Transverse colon (tissue), 4 donors: ENCODE data around the gene COG5. TPM values are rescaled to one million over a fixed set of nuclear protein-coding genes. Genes with fewer than 3 reads are reported as not detected.

ENCODE experiments used
- DNase-seq: peaks from one replicate; pipeline ENCODE4 v3.0.0-alpha.2; 2019
- H3K27ac ChIP-seq, 4 donors: fragments of 200-600 bp; sonication (generic); 2 replicates each; pipeline ENCODE4 v1.5.1; 2016 to 2018; ENCODE audit warnings: inconsistent platforms in 4 of 4
- H3K27me3 ChIP-seq: fragments of 200-600 bp; sonication (generic); 2 replicates; pipeline ENCODE4 v1.5.1; 2017; ENCODE audit warnings: inconsistent platforms
- H3K36me3 ChIP-seq, 4 donors: fragments of 200-600 bp; sonication (generic); 2 replicates each; pipeline ENCODE4 v1.5.1; 2017 to 2019; ENCODE audit warnings: inconsistent platforms in 4 of 4
- H3K4me1 ChIP-seq, 4 donors: fragments of 200-600 bp; sonication (generic); 2 replicates each; pipeline ENCODE4 v1.5.1; 2017 to 2020; ENCODE audit warnings: inconsistent platforms in 4 of 4
- H3K4me3 ChIP-seq, 4 donors: fragments of 200-600 bp; sonication (generic); 1 replicate in 1 of 4; 2 replicates in 3 of 4; pipeline versions ENCODE4 v1.5.1 to v1.6.1; 2017 to 2019; ENCODE audit warnings: inconsistent platforms in 4 of 4
- H3K9me3 ChIP-seq, 2 donors: fragments of 200-600 bp; sonication (generic); 2 replicates each; pipeline ENCODE4 v1.5.1; 2017 to 2019; ENCODE audit warnings: inconsistent platforms in 2 of 2
- CTCF ChIP-seq, 5 experiments: fragments of 200-600 bp in 3 of 5; fragments of 450-650 bp in 2 of 5; sonication (generic) in 3 of 5; IDR thresholded peaks; 1 replicate in 2 of 5; 2 replicates in 3 of 5; pipeline ENCODE4 v1.5.1; 2016 to 2017; ENCODE audit warnings: antibody characterized with exemption in 5 of 5, inconsistent platforms in 3 of 5, mild to moderate bottlenecking in 2 of 5, moderate library complexity in 1 of 5
- EP300 ChIP-seq: sonication (generic); formaldehyde crosslinking; IDR thresholded peaks from one replicate; pipeline ENCODE4 v1.6.1; 2017; ENCODE audit warnings: antibody characterized with exemption, low read depth
- POLR2A ChIP-seq: fragments of 450-650 bp; IDR thresholded peaks from one replicate; pipeline ENCODE4 v1.6.1; 2016; ENCODE audit warnings: antibody characterized with exemption, mild to moderate bottlenecking, moderate library complexity
- POLR2AphosphoS5 ChIP-seq, 3 donors: sonication (generic); formaldehyde crosslinking; IDR thresholded peaks; one replicate each; pipeline ENCODE4 v1.6.1; 2016; ENCODE audit warnings: antibody characterized with exemption in 3 of 3
- WGBS, 2 donors: methylation state at CpG; one replicate each; pipeline ENCODE4 v1.1.5; 2018; ENCODE audit warnings: low coverage in 1 of 2; 5-methylcytosine and 5-hydroxymethylcytosine counted together
- in situ Hi-C, 4 donors: fragments of 200-750 bp; cut with MboI; loops; one replicate each; pipeline versions ENCODE4 v1.15.0 to v1.15.1; 2017; ENCODE audit warnings: low sequenced_read_pairs in 3 of 4, low pct_ligation_motif_present in 1 of 4, low pct_unique_long_range_greater_than_20kb in 1 of 4
- intact Hi-C: fragments of 100-400 bp; cut with DNase I; formaldehyde crosslinking; loops from one replicate; pipeline ENCODE4 v1.15.1; 2023; ENCODE audit warnings: low total_unique reads
- total RNA-seq, 4 donors: library from RNA; depleted of rRNA; stranded (reverse); fragments of >200 nt; gene quantifications; one replicate each; pipeline ENCODE4 v1.1.0, GENCODE V29; 2016

COG5 gene
- total RNA-seq, 4 donors from 2014 or later: 15.7 to 48.2 (median 35.7) TPM

GRCh38 chr7:107597953-107598352 is 34.2 kb upstream of the COG5 start:
- no peak overlapping the region for H3K4me3 ChIP-seq
- in situ Hi-C loops (loop anchor here in 1 of 4 donors (25.0 kb wide), 2 partner anchors 264 to 411 kb away; no protein-coding TSS in a partner anchor), intact Hi-C loops (no loop called here)
- TF ChIP-seq EP300 (no peak), POLR2AphosphoS5 (IDR thresholded peaks at IDR 0.05) (no peak), POLR2A (no peak), CTCF (IDR thresholded peaks at IDR 0.05) (no peak)
- H3K36me3 ChIP-seq: peaks cover 0 to 36% (median 10%) of the 10 kb centered on the region in 4 donors
- no peaks in the 10 kb centered on the region for H3K9me3 ChIP-seq
- H3K4me1 ChIP-seq: peaks cover 0 to 13% (median 5%) of the 10 kb centered on the region in 4 donors
- no peaks in the 10 kb centered on the region for H3K27me3 ChIP-seq
- H3K27ac ChIP-seq: no peak overlapping the region
- 49 to 65% methylated on average over 3 to 4 of the region's 4 CpGs for WGBS, 2 donors
- no peak for DNase-seq

GRCh38 chr7:107597582-107597916 is 33.8 kb upstream of the COG5 start:
- intact Hi-C loops (no loop called here), in situ Hi-C loops (loop anchor here in 1 of 4 donors (25.0 kb wide), 2 partner anchors 265 to 410 kb away; no protein-coding TSS in a partner anchor)
- Histone ChIP-seq H3K9me3 (no peaks in the 10 kb centered on the region), H3K36me3 (peaks cover 0 to 36% (median 10%) of the 10 kb centered on the region in 4 donors), H3K27ac (peak overlapping the region in 1 of 4 donors; percentile 24), H3K4me1 (peaks cover 0 to 13% (median 5%) of the 10 kb centered on the region in 4 donors), H3K4me3 (no peak overlapping the region), H3K27me3 (no peaks in the 10 kb centered on the region)
- DNase-seq: no peak
- TF ChIP-seq EP300 (no peak), POLR2AphosphoS5 (IDR thresholded peaks at IDR 0.05) (no peak), CTCF (IDR thresholded peaks at IDR 0.05) (no peak), POLR2A (no peak)
- 62 to 70% methylated on average over 1 of the region's 1 CpG for WGBS, 2 donors

- 42 to 69% methylated on average over 2 to 5 of the region's 5 CpGs for WGBS, 2 donors
- TF ChIP-seq POLR2AphosphoS5 (IDR thresholded peaks at IDR 0.05) (no peak), EP300 (no peak), CTCF (IDR thresholded peaks at IDR 0.05) (no peak)
- intact Hi-C loops (no loop called here), in situ Hi-C loops (loop anchor here in 1 of 4 donors (25.0 kb wide), 2 partner anchors 265 to 410 kb away; no protein-coding TSS in a partner anchor)
- no peak for DNase-seq
- Histone ChIP-seq H3K4me3 (no peak overlapping the region), H3K27me3 (no peaks in the 10 kb centered on the region), H3K36me3 (peaks cover 0 to 36% (median 8%) of the 10 kb centered on the region in 4 donors), H3K4me1 (peaks cover 0 to 13% (median 5%) of the 10 kb centered on the region in 4 donors), H3K9me3 (no peaks in the 10 kb centered on the region), H3K27ac (peak overlapping the region in 2 of 4 donors; percentile 23 to 24)
Observed at GRCh38 chr7:107596881-107597581, 33.3 kb upstream of the COG5 start.

- intact Hi-C loops (no loop called here), in situ Hi-C loops (loop anchor here in 1 of 4 donors (25.0 kb wide), 2 partner anchors 267 to 408 kb away; no protein-coding TSS in a partner anchor)
- H3K27ac ChIP-seq: peak overlapping the region; percentile 13 to 65 (median 42)
- TF ChIP-seq CTCF (IDR thresholded peaks at IDR 0.05) (no peak), POLR2AphosphoS5 (IDR thresholded peaks at IDR 0.05) (peak in 2 of 3 donors; percentile 38 to 62), POLR2A (no peak), EP300 (no peak)
- DNase-seq: no peak
- H3K9me3 ChIP-seq: no peaks in the 10 kb centered on the region
- no peaks in the 10 kb centered on the region for H3K27me3 ChIP-seq
- H3K36me3 ChIP-seq: peaks cover 0 to 18% (median 4%) of the 10 kb centered on the region in 4 donors
- H3K4me1 ChIP-seq: peaks cover 0 to 13% (median 5%) of the 10 kb centered on the region in 4 donors
- H3K4me3 ChIP-seq: no peak overlapping the region
- 67 to 70% methylated on average over 4 of the region's 4 CpGs for WGBS, 2 donors
Observed at GRCh38 chr7:107594961-107595737, 31.4 kb upstream of the COG5 start.
